CD4-positive, alpha-beta T cell treated with Interleukin-4 for 4 hours (primary cell): ENCODE measurements around the gene RBBP8NL.

Experiments used
- DNase-seq: peaks from one replicate; pipeline ENCODE4 v3.0.0-alpha.2; 2020

Gene RBBP8NL

DNA sequence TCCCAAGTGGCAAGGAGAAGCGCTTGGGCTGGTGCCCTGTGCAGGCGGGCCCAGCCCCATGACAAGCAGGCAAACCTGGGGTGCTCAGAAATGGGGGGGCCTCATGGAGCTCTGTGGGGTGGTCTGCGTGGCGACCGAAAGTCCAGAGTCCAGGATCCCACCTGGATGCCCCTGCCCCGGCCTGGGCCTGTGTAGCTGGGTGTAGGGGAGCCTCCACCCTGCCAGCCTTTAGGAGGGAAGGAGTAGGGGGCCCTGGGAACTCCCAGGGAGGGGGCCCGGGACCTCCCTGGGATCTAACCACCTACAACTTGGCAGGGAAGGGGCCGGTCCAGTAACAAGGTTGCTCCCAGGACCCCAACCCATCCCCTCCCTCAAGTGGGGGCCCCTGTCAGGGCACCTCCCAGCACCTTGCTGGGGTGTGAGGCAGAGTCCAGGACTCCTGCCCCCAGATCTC is 55.7 kb downstream of the RBBP8NL start:
- DNase-seq = no peak

DNA sequence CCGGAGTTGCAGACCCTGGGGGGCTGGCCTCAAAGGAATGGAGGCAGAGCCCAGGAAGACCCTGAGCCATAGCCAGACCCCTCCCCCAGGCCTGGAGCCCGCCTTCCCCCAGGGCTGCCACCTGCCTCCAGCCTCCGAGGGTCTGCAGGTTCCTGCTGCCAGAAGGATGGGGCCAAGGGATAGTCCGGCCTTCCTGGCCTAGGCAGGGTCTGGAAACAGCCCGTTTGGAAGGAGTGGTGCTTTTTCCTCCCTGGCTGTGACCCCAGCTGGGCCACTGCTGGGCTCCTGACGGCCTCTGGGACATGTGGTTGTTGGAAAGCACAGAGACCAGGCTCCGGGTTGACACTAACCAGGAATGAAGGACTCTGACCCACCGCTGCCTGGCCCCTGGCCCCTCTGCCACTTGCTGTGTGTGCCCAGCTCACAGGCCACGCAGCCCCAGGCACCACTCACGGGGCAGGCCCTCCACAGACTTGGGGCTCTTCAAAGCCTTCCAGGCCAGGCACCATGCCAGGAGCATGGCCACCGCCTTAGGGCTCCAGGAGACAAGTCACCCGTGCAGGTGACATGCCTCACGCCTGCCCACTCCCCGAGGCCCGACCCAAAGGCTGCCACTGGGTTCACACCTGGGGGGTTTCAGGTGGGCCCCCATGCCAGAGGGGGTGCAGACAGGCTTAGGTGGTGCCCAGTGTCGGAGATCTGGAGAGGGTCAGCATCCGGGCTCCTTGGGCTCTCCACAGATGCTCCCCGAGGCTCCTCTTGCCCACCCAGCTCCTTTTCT is 56.3 kb downstream of the RBBP8NL start:
- DNase-seq = no peak

DNA sequence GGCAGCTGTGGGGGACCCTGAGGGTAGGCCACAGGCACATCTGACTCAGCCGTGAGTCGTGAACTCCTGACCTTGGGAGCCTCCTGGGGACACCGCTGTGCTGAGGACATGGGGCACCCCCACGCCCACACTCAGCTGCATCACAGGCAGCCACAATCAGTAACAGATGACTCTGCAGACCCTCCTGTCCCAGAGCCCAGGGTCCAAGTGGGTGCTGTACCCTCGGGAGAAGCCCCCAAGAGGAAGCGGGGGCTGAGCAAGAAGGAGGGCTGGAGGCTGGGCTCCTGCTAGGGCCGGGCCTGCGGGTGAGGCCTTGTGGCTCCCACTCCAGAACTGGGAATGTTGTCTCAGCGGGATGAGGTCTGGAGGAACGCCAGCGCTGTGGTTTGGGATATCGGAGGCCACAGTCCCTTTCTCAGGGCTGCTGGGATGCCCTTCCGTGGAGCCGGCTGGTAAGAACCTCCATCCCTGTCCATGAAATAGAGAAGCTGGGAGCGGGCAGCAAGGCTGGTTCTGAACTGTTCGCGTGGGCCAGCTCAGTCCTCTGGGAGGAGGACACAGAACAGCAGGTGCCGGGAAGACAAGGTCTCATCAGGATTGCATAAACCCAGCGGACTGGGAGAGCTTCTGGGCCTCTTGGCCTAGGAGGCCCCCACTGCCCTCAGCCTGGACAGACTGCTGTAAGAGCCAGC is 57.1 kb downstream of the RBBP8NL start:
- DNase-seq = no peak

DNA sequence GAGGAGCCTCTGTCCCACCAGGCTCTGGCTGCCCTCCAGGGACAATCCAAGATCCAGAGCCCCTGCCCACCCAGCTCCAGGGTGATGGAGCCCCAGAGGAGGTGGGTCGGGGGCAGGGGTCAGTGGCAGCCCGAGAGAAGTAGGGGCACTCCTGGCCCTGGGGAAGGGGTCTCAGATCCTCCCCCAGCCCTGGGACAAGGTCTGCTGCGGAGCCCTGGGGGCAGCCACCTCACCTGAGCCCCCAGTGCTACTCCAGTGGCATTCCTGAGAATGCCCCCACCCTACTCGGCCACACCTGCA is 57.6 kb downstream of the RBBP8NL start:
- DNase-seq = no peak

DNA sequence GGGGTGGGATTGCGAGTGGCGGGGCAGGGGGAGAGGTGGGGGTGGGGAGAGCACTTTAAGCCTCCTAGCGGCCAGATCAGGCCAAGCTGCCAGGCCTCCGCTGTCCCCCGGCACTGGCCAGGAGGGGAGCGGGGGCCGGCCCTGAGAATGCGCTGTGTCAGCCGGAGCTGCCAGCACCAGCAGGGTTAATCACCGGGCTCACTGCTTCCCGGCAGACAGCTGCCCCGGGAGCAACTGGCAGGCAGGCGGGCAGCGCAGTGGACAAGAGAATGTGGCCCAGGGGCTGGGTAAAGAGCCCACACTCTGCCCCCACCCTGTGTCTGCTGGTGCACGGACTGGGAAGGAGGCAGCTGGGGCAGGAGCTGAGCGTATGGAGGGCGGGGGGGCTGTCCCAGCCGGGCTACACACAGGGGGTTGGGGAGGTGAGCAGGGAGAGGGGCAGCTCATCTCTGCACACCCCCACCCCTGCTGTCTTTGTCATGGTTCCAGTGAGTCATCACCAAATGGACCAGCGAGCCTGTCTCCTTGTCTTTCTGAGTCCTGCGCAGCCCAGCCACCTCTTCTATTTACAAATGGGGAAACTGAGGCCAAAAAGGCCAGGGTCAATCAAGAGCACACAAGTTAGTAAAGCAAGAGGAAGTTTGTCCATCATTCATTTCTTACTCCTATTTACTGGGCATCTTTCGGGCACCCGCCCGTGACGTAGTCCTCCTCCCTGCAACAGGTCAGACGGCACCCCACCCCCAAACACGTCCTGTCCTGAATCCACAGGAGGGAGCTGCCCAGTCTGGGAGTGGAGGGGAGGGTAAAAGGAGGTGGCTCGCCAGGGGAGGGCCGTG is 58.1 kb downstream of the RBBP8NL start:
- DNase-seq = no peak

DNA sequence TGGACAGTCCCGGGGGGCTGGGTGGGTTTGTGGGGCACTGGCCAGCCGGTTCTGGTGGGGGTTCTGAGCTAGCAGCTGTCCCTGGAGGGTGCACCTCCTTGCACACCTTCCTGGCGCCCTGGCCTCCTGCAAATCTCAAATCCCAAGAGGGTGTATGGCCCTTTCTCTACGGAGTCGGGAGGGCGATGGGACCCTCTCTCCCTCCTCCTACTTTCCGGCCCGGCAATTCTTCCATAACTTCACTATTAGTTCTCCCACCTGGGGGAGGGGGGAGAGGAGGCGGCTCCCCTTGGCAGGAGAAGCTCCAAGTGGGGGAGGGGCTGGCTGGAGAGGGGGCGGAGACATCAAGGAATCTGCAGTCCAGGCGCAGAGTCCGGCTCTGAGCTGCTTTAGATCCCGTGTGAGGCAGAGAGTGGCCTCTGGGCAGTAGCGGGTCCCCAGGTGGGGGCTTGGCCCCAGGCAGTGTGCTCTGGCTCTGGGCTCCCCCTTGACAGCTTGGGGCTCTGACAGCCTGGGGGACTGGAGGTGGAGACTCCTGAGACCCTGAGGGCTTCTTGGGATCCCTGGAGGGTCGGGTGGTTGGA is 58.9 kb downstream of the RBBP8NL start:
- DNase-seq = no peak

DNA sequence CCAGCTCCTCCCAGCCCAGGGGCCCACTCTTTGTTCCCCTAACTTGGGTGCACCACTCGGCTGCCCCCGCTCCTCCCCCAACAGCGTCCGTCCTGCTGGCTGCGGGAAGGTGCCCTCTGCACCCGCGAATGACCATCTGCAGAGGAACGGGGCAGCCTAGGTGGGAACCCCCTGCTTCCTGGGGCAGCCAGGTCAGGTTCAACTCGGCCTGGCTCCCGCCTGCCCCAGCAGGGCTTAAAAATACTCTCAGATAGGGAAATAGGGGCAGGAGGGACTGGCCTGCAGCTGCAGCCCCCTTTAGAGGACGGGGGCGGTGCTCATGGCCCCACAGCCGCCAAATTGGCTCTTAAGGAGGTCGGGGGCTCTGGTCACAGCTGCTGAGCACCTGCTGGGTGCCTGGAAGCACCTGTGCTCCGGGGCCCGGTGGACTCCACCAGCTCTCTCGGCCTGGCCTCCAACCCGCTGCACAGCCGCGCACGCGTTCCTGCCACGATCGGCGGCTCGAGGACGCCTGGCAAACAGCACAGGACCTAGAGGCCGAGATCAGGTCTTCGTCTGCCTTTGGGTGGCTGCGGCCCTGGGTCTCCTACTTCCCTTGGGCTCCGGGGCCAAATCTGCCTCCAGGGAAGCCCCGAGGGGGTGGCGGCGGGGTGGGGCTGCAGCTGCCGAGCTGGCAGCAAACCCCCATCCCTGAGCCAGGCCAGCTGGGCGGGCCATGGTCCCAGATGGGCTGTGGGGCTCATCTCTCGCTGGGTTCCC is 59.5 kb downstream of the RBBP8NL start:
- DNase-seq = no peak

DNA sequence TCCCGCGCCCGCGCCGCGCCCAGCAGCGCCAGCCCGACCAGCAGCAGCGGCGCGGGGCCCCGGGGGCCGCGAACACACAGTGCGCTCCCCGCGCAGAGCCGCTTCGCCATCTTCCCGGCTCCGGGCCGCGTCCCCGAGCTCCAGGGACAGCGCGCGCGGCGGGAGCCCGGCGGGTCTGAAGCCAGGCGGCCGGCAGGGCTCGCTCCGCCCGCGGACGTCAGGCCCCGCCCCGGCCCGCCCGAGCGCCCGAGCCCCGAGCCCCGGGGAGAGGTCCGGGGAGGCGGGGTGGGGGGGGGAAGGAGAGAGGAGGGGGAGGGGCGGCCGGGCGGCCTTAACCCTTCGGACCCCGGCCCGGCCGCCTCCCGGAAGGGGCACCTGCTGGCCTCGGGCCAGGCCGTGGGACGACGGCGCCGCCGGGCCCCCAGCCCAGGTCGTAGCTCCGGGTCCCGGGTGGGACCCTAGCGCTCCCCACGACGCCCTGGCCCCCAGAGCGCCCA is 60.2 kb downstream of the RBBP8NL start, which contains the start of gene LAMA5:
Gene LAMA5, minus strand, starts transcription at position 177 of the 497 bp plus-strand sequence. Its CDS starts 67 bp downstream, at position 110.
- no peak for DNase-seq

DNA sequence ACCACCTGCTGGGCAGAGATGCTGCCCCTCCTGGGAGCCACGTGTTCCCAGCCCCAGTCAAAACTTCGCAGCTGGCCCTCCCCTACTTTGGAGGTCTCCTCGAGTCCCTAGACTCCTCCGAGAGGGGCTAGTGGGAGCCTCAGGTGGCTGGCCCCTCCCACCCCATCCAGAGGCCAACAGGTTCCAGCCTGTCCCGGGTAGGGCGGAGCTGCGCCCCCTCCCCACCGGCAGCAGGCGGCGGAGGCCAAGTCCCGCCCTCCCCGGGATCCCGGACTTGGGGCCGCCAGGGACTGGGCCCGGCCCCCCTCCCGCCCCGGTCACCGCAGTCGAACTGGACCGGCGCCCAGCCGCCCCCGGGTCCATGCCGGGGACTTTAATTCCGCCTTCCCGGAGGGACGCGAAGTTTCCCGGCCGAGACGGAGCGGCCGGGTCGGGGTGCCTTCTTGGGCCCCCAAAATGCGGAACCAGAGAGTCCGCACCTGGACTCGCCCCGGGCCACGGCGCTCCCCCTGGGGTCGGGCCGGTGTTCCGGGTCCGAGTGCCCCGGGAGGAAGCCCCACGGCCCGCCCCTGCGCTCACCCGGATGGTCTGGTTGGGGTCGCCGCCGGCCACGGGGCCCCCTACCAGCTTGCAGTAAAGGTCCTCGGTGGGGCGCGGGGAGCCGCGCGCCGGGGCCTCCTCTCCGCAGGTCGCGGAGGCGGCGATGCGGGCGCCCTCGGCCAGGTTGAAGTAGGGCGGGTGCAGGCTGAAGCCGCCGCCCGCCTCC is 60.8 kb downstream of the RBBP8NL start:
- DNase-seq = no peak

DNA sequence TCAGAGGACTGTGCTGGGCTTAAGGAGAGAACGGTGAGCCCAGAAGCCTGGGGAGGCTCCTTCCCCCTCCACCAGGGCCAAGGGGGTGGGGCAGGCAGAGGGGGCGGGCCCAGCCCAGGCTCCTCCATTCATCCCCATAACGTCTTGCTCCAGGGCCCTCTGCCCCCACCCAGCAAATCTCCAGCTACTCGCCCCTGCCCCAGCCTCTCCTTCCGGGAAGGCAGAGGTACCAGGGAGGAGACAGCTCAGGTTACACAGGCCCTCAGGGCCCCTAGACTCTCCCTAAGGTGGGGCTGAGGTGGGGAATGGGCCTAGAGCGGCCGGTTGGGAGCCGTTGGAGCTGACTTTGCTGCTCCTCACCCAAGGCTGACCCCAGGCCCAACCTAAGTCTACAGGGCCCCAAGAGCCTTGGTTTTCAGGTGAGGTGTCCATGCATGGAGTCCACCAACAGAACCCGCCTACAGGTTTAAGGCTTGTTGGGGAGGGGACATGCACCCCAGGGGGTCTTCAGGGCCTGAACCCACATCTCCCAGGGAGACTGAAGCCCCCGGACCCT is 61.4 kb downstream of the RBBP8NL start:
- no peak for DNase-seq

DNA sequence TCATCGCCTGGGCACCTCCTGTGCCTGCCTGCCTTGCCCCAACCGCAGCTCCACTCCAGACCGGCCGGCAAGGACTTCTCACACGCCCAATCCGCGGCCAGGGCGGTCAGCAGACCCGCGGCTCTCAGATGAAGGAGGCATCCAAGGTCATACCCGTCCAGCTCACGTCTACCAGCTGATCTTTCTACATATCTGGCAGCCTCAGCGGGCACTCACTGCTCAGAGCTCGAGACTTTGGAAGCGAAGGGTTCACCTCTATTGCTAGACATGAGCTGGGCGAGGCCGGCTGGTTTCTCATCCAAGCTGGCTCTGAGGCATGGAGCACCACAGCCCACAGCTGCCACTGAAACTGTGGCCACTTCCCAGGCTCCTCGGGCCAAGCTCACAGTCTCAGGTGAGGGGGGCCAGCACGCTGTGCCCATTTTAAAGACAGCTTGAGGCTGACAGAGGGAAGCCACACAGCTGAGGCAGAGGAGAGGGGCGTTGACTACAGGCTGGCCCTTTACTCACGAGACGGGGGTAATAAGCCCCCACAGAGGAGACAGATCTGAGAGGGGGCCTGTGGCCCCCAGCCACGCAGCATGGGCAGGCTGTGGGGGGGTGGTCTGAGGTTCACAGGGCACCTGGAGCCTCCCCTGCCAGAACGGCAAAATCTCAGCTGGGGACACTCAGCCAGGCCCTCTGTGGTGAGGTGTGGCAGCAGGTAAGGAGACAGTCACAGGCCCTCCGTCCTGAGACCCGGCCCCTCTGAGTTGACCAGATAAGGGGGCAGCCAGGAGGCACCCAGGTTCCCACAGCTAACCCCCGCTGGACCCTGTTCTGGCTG is 62.2 kb downstream of the RBBP8NL start:
- DNase-seq = no peak

DNA sequence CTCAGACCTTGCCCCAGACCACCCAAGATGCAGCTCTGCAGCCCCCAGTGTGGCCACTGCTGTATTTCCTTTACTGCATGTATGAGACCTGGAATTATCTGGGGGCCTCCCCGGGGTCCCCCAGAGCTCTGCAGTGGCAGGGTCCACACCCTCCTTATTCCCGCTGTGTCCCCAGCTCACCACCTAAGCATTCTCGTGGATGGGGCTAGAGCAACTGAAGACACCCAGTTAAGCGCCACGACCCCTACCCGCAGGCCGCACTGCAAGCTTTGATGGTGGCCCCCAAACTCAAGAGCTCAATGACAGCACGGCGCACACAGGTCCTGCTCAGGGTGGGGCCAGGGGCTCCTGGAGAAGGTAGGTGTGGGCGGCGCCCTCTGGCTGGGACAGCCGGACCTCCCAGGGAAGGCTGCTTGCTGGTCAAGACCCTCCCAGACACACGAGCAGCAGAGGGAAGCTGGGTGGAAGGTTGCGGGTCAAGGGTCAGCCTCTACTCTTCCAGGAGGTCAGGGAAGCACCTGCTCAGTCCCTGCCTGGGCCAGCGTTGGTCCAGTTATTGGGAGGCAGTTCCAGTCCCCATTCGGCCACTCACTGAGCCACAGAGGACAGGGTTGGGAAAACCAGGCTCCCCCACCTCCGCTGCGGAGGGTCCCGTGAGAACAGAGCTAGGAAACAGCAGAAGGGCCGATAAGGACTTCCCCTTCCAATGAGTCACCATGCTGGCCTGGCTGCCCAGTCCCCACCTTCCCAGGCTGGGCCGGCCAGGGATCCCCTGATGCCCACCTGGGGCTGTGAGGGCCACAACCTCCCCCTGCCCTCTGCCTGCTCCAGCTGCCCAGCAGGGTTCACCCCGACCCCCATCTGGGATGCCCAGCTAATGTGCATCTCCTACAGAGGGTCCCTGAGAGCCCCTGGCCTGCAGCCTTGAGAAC is 63.2 kb downstream of the RBBP8NL start:
- DNase-seq = no peak

DNA sequence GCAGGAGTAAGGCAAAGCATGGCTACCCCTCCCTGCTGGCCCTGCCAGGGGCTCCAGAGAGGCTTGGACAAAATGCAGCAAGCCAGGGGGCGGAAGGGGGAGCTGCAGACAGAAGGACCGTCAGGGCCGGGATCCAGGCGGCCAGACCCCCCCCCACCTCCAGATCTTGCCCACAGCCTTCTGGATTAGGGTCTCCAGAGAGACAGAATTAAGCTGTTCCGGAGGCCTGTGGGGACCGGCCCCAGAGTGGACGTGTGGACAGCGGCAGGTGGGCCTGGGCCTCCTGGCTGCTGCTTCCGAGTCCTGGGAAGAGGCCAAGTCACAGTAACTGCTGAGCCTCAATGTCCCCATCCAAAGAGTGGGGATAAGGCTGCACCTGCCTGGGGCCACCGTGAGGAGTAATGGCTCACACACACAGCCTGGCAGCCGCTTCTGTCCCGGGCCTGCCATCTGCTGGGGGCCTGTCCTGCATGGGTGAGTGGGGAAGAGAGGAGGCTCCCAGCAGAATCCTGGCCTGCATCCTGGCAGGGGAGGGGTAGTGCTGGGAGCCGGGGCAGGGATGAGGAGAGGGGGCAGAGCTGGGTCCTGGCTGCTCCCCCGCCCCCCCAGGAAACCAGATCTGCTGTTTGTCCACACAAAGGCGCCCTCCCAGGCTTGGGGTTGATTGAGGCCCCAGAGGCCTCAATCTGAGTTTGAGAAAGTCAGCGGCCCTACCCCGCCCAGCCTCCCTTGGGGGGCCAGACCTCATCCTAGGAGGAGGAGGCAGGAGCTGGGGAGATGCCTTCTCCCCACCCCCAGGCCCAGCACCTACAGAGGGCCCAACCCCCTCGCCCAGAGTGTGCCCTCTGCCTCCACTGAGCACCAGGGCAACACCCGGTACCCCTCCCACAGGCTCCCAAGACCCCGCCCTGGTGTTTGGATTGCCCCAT is 64.1 kb downstream of the RBBP8NL start:
- no peak for DNase-seq

DNA sequence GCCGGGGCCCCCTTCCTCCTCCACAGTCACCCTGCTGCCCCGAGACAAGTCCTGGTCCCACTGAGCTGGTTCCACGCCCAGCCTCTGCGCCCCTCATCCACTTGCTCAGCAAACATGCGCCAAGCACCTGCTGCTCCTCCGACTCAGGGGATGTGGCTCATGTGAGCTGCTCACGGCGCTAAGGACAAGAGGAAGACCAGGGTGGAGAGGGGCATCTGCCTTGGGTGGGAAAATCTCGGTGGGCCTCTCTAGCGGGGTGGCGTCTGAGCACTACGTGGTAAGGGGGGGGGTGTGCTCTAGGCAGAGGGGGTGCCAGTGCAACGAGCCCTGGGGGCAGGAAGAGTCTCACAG is 64.8 kb downstream of the RBBP8NL start:
- no peak for DNase-seq

DNA sequence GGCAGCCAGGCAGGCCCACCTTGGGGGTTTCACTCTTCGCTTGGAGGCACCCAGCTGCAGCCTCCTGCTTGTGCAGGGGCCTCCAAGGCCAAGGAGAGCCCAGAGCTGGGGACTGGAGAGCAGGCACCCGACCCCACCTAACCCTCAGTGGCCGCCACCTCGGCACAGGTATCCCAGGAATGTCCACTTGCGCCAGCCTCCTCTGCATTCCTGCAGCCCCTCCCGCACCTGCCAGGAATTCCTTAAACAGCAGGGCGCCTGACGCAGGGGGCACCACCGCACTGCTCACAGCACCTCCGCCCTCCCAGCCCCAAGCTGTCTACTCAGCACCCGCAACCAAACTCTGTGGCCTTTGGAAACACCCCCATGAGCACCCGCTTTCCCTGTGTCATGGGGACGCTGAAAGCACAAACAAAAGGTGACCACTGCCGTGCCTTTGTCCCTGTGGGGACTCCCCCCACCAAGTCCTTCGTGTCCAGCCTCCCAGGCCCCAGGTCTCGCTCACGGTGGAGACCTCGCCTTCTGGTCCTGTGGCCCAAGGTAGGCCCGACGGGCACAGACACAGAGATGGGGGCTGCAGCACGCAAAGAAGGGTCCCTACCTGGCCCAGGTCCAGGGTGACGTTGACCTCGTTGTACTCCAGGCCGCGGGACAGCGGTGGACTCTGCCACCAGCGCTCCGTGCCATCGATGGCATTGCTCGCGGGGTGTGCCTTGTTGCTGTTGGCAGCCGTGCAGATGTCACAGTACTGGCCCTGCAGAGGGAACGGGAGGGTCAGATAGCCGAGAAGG is 65.3 kb downstream of the RBBP8NL start:
- DNase-seq = no peak

DNA sequence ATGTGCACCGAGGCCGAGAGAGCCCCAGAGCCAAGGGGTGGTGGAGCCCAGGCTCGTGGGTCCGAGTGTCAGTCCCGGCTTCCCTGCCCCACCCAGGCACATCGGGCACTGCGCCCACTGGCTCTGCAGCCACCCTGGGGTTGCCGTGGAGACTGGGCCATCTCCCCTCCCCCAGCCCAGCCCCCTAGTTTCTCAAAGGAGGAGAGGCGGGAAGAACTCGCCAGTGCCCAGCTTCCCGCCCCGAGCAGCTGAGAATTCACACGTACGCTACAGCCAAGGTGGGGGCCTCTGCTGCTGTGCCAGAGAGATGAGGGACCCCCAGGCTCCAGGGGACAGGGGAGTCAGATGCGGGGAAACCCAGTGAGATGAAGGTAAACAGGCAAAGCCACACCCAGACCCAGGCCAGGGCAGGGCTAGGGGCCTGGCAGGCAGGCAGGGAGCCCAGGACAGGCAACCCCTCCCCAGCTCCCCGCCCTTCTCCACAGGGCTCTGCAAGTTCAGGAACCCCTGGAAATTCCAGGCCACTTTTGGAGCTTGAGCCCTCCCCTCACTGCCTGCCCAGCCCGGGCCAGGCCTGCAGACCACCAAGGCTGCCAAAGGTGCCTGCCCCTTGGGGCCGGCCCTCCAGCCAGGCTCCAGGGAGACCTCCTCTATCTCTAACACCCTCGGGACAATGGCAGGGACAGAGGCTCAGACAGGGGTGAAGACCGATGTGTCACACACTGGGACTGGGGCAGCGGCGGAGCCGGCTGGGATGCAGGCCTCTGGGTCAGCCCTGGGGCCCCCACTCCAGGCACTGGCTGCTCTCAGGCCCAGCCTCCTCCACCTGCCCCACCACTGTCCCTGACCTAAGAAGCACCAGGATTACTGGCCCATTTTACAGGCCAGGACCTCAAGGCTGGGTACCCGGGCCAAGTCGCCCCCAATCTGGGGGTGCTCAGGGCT is 66.2 kb downstream of the RBBP8NL start:
- DNase-seq = no peak
